ENCODE results near the gene LGR6. TPM values are rescaled to one million over a fixed set of nuclear protein-coding genes. Genes with fewer than 3 reads are reported as not detected.

LGR6 gene
- total RNA-seq, 1 experiment from 2014 or later: 0.26 TPM

GRCh38 chr1:202150187-202150586 is 43.4 kb upstream of the LGR6 start:
- TF ChIP-seq EZH2phosphoT487 (IDR thresholded peaks at IDR 0.05; ENCODE audit: borderline replicate concordance, low read length) (no peak), EZH2 (IDR thresholded peaks at IDR 0.05; ENCODE audit: low read length, unreplicated experiment) (no peak)
- TF ChIP-seq, protein P1, sequence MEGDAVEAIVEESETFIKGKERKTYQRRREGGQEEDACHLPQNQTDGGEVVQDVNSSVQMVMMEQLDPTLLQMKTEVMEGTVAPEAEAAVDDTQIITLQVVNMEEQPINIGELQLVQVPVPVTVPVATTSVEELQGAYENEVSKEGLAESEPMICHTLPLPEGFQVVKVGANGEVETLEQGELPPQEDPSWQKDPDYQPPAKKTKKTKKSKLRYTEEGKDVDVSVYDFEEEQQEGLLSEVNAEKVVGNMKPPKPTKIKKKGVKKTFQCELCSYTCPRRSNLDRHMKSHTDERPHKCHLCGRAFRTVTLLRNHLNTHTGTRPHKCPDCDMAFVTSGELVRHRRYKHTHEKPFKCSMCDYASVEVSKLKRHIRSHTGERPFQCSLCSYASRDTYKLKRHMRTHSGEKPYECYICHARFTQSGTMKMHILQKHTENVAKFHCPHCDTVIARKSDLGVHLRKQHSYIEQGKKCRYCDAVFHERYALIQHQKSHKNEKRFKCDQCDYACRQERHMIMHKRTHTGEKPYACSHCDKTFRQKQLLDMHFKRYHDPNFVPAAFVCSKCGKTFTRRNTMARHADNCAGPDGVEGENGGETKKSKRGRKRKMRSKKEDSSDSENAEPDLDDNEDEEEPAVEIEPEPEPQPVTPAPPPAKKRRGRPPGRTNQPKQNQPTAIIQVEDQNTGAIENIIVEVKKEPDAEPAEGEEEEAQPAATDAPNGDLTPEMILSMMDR (conservative IDR thresholded peaks at IDR 0.05; ENCODE audit: low read depth, low read length): no peak
- ATAC-seq (no peak), DNase-seq (no peak)
- Histone ChIP-seq H3K4me3 (ENCODE audit: low read length) (no peak overlapping the region), H3K4me1 (ENCODE audit: insufficient read depth, low read length) (peaks cover 4% of the 10 kb centered on the region; the same call in 1 of the 2 replicates), H3K79me2 (ENCODE audit: low read length) (no peaks in the 10 kb centered on the region), H2AFZ (ENCODE audit: low read length) (no peak overlapping the region), H3K9ac (ENCODE audit: low read length) (no peak overlapping the region), H3K36me3 (ENCODE audit: low read depth, low read length) (no peaks in the 10 kb centered on the region), H3K9me2 (replicated peaks; ENCODE audit: low read length) (no peaks in the 10 kb centered on the region), H3K27me3 (ENCODE audit: low read length) (no peaks in the 10 kb centered on the region), H3K27ac (ENCODE audit: low read length) (no peak overlapping the region), H3F3A (ENCODE audit: low read length, unreplicated experiment) (no peaks in the 10 kb centered on the region), H4K20me1 (ENCODE audit: low read length) (no peaks in the 10 kb centered on the region), H3K9me3 (ENCODE audit: low read length) (no peaks in the 10 kb centered on the region), H3K4me2 (ENCODE audit: low read length) (no peak overlapping the region)
- BruUV-seq (replicated peaks): no TSS peak
- ChIA-PET POLR2A (ENCODE audit: unreplicated experiment) (no interaction called here), CTCF (no interaction called here)
- intact Hi-C loops (cut with micrococcal nuclease): no loop called here

DNA sequence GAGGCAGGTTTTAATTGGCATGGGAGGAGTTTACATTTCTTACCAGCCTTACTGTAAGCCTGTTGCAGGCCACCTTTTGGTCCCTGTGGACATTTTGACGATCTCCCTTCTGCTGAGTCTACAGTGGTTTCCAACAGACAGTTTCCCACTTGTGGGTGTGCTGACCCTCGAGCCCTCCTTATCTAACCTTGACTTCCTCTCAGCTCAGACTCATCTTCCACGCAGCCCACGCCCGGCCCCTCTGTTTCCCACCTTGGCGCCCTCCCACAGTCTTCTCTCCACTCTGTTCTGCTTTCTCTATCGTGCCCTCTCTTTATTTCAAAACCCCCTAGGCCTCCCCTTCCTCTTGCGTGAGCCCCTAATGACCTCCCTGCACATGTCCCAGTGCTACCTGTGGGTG is 43.0 kb upstream of the LGR6 start:
- ATAC-seq (no peak), DNase-seq (no peak)
- Histone ChIP-seq H3K79me2 (ENCODE audit: low read length) (no peaks in the 10 kb centered on the region), H3K9me2 (replicated peaks; ENCODE audit: low read length) (no peaks in the 10 kb centered on the region), H3K4me2 (ENCODE audit: low read length) (no peak overlapping the region), H3K36me3 (ENCODE audit: low read depth, low read length) (no peaks in the 10 kb centered on the region), H3K4me3 (ENCODE audit: low read length) (no peak overlapping the region), H3K27ac (ENCODE audit: low read length) (no peak overlapping the region), H3K9me3 (ENCODE audit: low read length) (no peaks in the 10 kb centered on the region), H3K27me3 (ENCODE audit: low read length) (no peaks in the 10 kb centered on the region), H3K4me1 (ENCODE audit: insufficient read depth, low read length) (no peaks in the 10 kb centered on the region), H3K9ac (ENCODE audit: low read length) (no peak overlapping the region), H2AFZ (ENCODE audit: low read length) (no peak overlapping the region), H3F3A (ENCODE audit: low read length, unreplicated experiment) (no peaks in the 10 kb centered on the region), H4K20me1 (ENCODE audit: low read length) (no peaks in the 10 kb centered on the region)
- BruUV-seq (replicated peaks): no TSS peak
- intact Hi-C loops (cut with micrococcal nuclease): no loop called here
- TF ChIP-seq EZH2phosphoT487 (IDR thresholded peaks at IDR 0.05; ENCODE audit: borderline replicate concordance, low read length) (no peak), EZH2 (IDR thresholded peaks at IDR 0.05; ENCODE audit: low read length, unreplicated experiment) (no peak)
- TF ChIP-seq, protein P1 (conservative IDR thresholded peaks at IDR 0.05; ENCODE audit: low read depth, low read length): no peak
- POLR2A ChIA-PET (ENCODE audit: unreplicated experiment): no interaction called here
- CTCF ChIA-PET: no interaction called here

DNA sequence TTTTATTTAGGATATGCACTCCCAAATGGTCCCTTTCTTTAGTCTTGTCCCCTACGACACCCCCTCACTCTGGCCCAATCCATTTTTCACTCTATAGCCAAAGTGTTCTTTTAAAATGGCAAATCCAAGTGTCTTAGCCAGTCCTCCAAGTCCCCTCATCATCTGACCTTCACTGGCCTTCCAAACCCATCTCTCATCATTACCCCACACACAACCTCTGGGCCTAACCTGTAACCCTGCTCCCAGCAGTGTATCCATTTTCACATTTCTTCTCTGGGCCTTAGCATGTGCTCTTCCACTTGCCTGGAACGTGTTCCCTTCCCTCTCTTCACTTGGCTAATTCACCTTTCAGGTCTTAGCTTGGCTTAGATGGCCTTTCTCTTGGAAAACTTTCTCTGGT is 42.6 kb upstream of the LGR6 start:
- ChIA-PET CTCF (no interaction called here), POLR2A (ENCODE audit: unreplicated experiment) (no interaction called here)
- Histone ChIP-seq H3K4me2 (ENCODE audit: low read length) (no peak overlapping the region), H3F3A (ENCODE audit: low read length, unreplicated experiment) (no peaks in the 10 kb centered on the region), H3K9me2 (replicated peaks; ENCODE audit: low read length) (no peaks in the 10 kb centered on the region), H3K27ac (ENCODE audit: low read length) (no peak overlapping the region), H3K79me2 (ENCODE audit: low read length) (no peaks in the 10 kb centered on the region), H3K4me1 (ENCODE audit: insufficient read depth, low read length) (no peaks in the 10 kb centered on the region), H3K36me3 (ENCODE audit: low read depth, low read length) (no peaks in the 10 kb centered on the region), H3K27me3 (ENCODE audit: low read length) (no peaks in the 10 kb centered on the region), H2AFZ (ENCODE audit: low read length) (no peak overlapping the region), H3K4me3 (ENCODE audit: low read length) (no peak overlapping the region), H3K9me3 (ENCODE audit: low read length) (no peaks in the 10 kb centered on the region), H4K20me1 (ENCODE audit: low read length) (no peaks in the 10 kb centered on the region), H3K9ac (ENCODE audit: low read length) (no peak overlapping the region)
- no TSS peak for BruUV-seq (replicated peaks)
- DNase-seq: no peak
- intact Hi-C loops (cut with micrococcal nuclease): no loop called here
- TF ChIP-seq, protein P1 (conservative IDR thresholded peaks at IDR 0.05; ENCODE audit: low read depth, low read length): no peak
- TF ChIP-seq EZH2 (IDR thresholded peaks at IDR 0.05; ENCODE audit: low read length, unreplicated experiment) (no peak), EZH2phosphoT487 (IDR thresholded peaks at IDR 0.05; ENCODE audit: borderline replicate concordance, low read length) (no peak)
- ATAC-seq: no peak

All from PC-3 (cell line).